Keratinocyte (primary cell): ENCODE results near the gene LACC1. TPM values are rescaled to one million over a fixed set of nuclear protein-coding genes. Genes with fewer than 3 reads are reported as not detected.

Experiments used
- DNase-seq: peaks from one replicate; pipeline ENCODE4 v3.0.0-alpha.2; 2011; ENCODE audit warnings: low read depth, missing footprints, low spot score
- FAIRE-seq: peaks from 2 replicates; lab custom pipeline; 2011; peaks lifted over from hg19 to GRCh38; lab: Jason Lieb, UNC
- H2AFZ ChIP-seq: 2 replicates; pipeline ENCODE4 v1.6.0; 2012; ENCODE audit warnings: low read length, control low read depth, inconsistent platforms; ENCODE audit not compliant: control insufficient read depth
- H3K27ac ChIP-seq: 2 replicates; pipeline ENCODE4 v1.5.1; 2011; ENCODE audit warnings: low read length; ENCODE audit not compliant: control insufficient read depth, insufficient read depth
- H3K27me3 ChIP-seq: 3 replicates; pipeline ENCODE4 v1.6.0; 2011; ENCODE audit warnings: low read length; ENCODE audit not compliant: control insufficient read depth, insufficient read depth; ENCODE audit errors: extremely low read depth
- H3K36me3 ChIP-seq, 2 experiments: 2 replicates in 1 of 2; 3 replicates in 1 of 2; pipeline ENCODE4 v1.5.1; 2011; ENCODE audit warnings: low read length in 2 of 2, mild to moderate bottlenecking in 1 of 2; ENCODE audit not compliant: control insufficient read depth in 2 of 2, insufficient read depth in 2 of 2; ENCODE audit errors: extremely low read depth in 1 of 2
- H3K4me1 ChIP-seq: 3 replicates; pipeline ENCODE4 v1.5.1; 2011; ENCODE audit warnings: low read length; ENCODE audit not compliant: control insufficient read depth, insufficient read depth; ENCODE audit errors: extremely low read depth
- H3K4me2 ChIP-seq: 3 replicates; pipeline ENCODE4 v1.6.0; 2011; ENCODE audit warnings: low read depth, low read length; ENCODE audit not compliant: control insufficient read depth, insufficient read depth; ENCODE audit errors: extremely low read depth
- H3K4me3 ChIP-seq, 3 experiments: fragments of 200-600 bp in 1 of 3; sonication (generic) in 1 of 3; 2 replicates in 2 of 3; 3 replicates in 1 of 3; pipeline ENCODE4 v1.5.1; 2011 to 2016; ENCODE audit warnings: low read length in 3 of 3, mild to moderate bottlenecking in 3 of 3, control low read depth in 2 of 3, inconsistent platforms in 1 of 3, low read depth in 1 of 3, mixed read lengths in 1 of 3, mixed run types in 1 of 3, moderate library complexity in 1 of 3; ENCODE audit not compliant: control insufficient read depth in 2 of 3, insufficient read depth in 2 of 3; ENCODE audit errors: extremely low read depth in 1 of 3
- H3K79me2 ChIP-seq: 2 replicates; pipeline ENCODE4 v1.6.0; 2012; ENCODE audit warnings: low read length; ENCODE audit not compliant: control insufficient read depth, insufficient read depth
- H3K9ac ChIP-seq: 3 replicates; pipeline ENCODE4 v1.6.0; 2011; ENCODE audit warnings: low read length; ENCODE audit not compliant: control insufficient read depth, insufficient read depth; ENCODE audit errors: extremely low read depth
- H3K9me1 ChIP-seq: 3 replicates; pipeline ENCODE4 v1.6.0; 2011; ENCODE audit warnings: low read length; ENCODE audit not compliant: control insufficient read depth, insufficient read depth; ENCODE audit errors: extremely low read depth
- H3K9me3 ChIP-seq: 2 replicates; pipeline ENCODE4 v1.5.1; 2012; ENCODE audit warnings: low read depth, low read length; ENCODE audit not compliant: control insufficient read depth
- H4K20me1 ChIP-seq: 3 replicates; pipeline ENCODE4 v1.6.0; 2011; ENCODE audit warnings: low read length; ENCODE audit not compliant: control insufficient read depth, insufficient read depth; ENCODE audit errors: extremely low read depth
- CTCF ChIP-seq, 3 experiments: IDR thresholded peaks in 1 of 3; conservative IDR thresholded peaks in 1 of 3; optimal IDR thresholded peaks in 1 of 3; 2 replicates in 2 of 3; 3 replicates in 1 of 3; pipeline versions ENCODE3 to v1.5.1; 2011; ENCODE audit warnings: low read length in 3 of 3, mild to moderate bottlenecking in 3 of 3, moderate library complexity in 2 of 3, control low read depth in 1 of 3, inconsistent platforms in 1 of 3; ENCODE audit not compliant: insufficient read depth in 2 of 3; ENCODE audit errors: extremely low read depth in 1 of 3
- EZH2 ChIP-seq: IDR thresholded peaks from one replicate; pipeline ENCODE4 v1.6.1; 2012; ENCODE audit warnings: inconsistent platforms, mild to moderate bottlenecking, low read length, moderate library complexity
- dilution Hi-C: fragments of 300-500 bp; cut with MboI; formaldehyde crosslinking; loops from one replicate; pipeline ENCODE4 v1.7.0; 2020; ENCODE audit warnings: low sequenced_read_pairs; ENCODE audit not compliant: extremely low pct_ligation_motif_present
- polyA plus RNA-seq, 5 experiments: library from polyadenylated mRNA; depleted of rRNA in 3 of 5; stranded (reverse) in 3 of 5; stranded (forward) in 1 of 5; unstranded in 1 of 5; fragments of >200 nt; gene quantifications; 1 replicate in 1 of 5; 2 replicates in 3 of 5; 3 replicates in 1 of 5; pipeline versions ENCODE4 v1.2.1 to v1.2.3, GENCODE V29; 2011 to 2012; ENCODE audit warnings: missing spikeins in 2 of 5, low read depth in 1 of 5, low replicate concordance in 1 of 5

The LACC1 gene
- polyA plus RNA-seq, 1 donor (not counting 4 experiments of a cell fraction or from before 2014, with no cell fraction given), result 6.5 TPM

- no peaks in the 10 kb centered on the region for H3K9me1 ChIP-seq
- H3K27me3 ChIP-seq, result no peaks in the 10 kb centered on the region
- H4K20me1 ChIP-seq, result no peaks in the 10 kb centered on the region
- DNase-seq (no peak), FAIRE-seq (no peak)
- no peaks in the 10 kb centered on the region for H3K79me2 ChIP-seq
- TF ChIP-seq EZH2, result no peak
- no peak overlapping the region for H3K9ac ChIP-seq
- H3K4me3 ChIP-seq, result no peak overlapping the region
- H3K4me1 ChIP-seq, result no peaks in the 10 kb centered on the region
- no peak overlapping the region for H3K27ac ChIP-seq
- dilution Hi-C loops, result no loop called here
- H3K36me3 ChIP-seq, result no peaks in the 10 kb centered on the region
- no peak overlapping the region for H2AFZ ChIP-seq
- H3K9me3 ChIP-seq, result no peaks in the 10 kb centered on the region
- no peak overlapping the region for H3K4me2 ChIP-seq
These were observed 56.9 kb downstream of the LACC1 start for GRCh38 chr13:43936647-43937046.

- dilution Hi-C loops, result no loop called here
- TF ChIP-seq EZH2, result no peak
- no peak for TF ChIP-seq CTCF (optimal IDR thresholded peaks at IDR 0.05 in 1 of 3, IDR thresholded peaks at IDR 0.05 in 1 of 3, conservative IDR thresholded peaks at IDR 0.05 in 1 of 3; ENCODE audit: extremely low read depth in 1 of 3, insufficient read depth in 2 of 3, low read length in 3 of 3)
- FAIRE-seq, result no peak
These were observed 58.1 kb downstream of the LACC1 start for GRCh38 chr13:43937839-43938238.

DNA sequence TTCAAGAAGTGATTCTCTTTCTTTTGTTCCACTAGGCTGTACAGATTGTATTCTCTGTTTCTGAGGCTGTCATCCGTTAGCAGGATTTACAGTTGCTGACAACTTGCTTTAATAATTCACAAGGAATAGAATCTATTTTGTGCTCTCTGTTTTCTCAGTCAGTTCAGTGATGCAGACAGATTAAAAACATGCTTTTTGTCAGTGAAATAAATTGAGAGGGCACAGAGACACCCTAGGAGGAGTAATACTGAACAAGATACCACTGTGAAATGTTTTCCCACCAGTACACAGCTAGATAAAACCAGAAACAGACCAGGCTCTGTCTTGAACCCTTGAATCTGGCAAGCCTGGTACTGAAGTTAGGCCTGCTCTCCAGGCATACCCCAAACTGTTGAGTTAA is 58.7 kb downstream of the LACC1 start:
- H3K9ac ChIP-seq, result no peak overlapping the region
- H3K4me2 ChIP-seq, result no peak overlapping the region
- H3K9me3 ChIP-seq, result no peaks in the 10 kb centered on the region
- DNase-seq (no peak), FAIRE-seq (no peak)
- H2AFZ ChIP-seq, result no peak overlapping the region
- H4K20me1 ChIP-seq, result no peaks in the 10 kb centered on the region
- dilution Hi-C loops, result no loop called here
- no peaks in the 10 kb centered on the region for H3K27me3 ChIP-seq
- no peak overlapping the region for H3K27ac ChIP-seq
- no peaks in the 10 kb centered on the region for H3K4me1 ChIP-seq
- H3K4me3 ChIP-seq, result no peak overlapping the region
- no peaks in the 10 kb centered on the region for H3K79me2 ChIP-seq
- H3K9me1 ChIP-seq, result no peaks in the 10 kb centered on the region
- TF ChIP-seq CTCF (optimal IDR thresholded peaks at IDR 0.05 in 1 of 3, IDR thresholded peaks at IDR 0.05 in 1 of 3, conservative IDR thresholded peaks at IDR 0.05 in 1 of 3; ENCODE audit: extremely low read depth in 1 of 3, insufficient read depth in 2 of 3, low read length in 3 of 3) (no peak), EZH2 (no peak)
- H3K36me3 ChIP-seq, result no peaks in the 10 kb centered on the region

More at GRCh38 chr13:43937839-43938238, 58.1 kb downstream of the LACC1 start:
- H3K27ac ChIP-seq, result no peak overlapping the region
- no peak overlapping the region for H2AFZ ChIP-seq
- no peaks in the 10 kb centered on the region for H3K36me3 ChIP-seq
- H3K4me1 ChIP-seq, result no peaks in the 10 kb centered on the region
- no peak overlapping the region for H3K4me3 ChIP-seq
- no peak for DNase-seq
- H3K9me3 ChIP-seq, result no peaks in the 10 kb centered on the region
- H3K27me3 ChIP-seq, result no peaks in the 10 kb centered on the region
- no peak overlapping the region for H3K4me2 ChIP-seq
- no peak overlapping the region for H3K9ac ChIP-seq
- H3K9me1 ChIP-seq, result no peaks in the 10 kb centered on the region
- no peaks in the 10 kb centered on the region for H4K20me1 ChIP-seq
- no peaks in the 10 kb centered on the region for H3K79me2 ChIP-seq
